Islet of Langerhans (tissue), 1 donor: ENCODE data around the gene GABPB1.

Experiments used
- FAIRE-seq: peaks from one replicate; lab custom pipeline; 2011; peaks lifted over from hg19 to GRCh38; lab: Jason Lieb, UNC

Gene GABPB1

DNA sequence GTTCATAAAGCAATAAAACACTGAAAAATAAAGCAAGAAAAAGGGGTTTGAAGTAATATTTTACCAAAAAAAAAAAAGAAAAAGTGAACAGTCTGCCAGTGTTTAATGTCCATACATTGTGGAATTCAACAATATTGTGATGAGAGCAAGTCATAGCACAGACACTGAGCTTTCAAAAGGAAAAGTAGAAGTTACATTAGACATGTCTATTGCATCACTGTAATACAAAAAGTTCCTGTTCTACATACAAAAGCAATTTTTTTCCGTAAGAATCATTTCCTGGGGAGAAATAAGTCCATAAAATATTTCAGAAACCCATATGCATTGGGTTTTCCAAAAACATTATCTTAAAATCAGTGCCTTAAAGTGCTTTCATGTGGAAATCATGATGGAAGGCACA is 77.6 kb downstream of the GABPB1 start:
- FAIRE-seq = no peak

DNA sequence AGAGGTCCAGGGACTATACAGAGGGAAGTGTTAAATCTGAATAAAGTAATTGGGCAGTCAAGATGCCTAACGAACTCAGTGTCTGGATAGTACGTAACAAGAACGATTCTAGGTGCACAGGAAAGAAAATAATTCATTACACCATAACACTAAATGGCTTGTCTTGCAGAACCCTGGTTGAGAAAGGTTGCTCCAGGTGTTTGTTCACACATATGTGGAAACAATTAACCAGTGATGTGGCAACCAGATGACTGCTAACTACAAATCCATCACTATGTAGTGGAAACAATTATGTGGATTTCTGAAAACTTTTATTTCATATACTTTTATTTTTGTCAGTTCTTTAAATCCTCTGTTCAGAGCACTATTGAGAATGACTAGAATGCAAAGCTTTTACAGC is 79.1 kb downstream of the GABPB1 start:
- FAIRE-seq = no peak

DNA sequence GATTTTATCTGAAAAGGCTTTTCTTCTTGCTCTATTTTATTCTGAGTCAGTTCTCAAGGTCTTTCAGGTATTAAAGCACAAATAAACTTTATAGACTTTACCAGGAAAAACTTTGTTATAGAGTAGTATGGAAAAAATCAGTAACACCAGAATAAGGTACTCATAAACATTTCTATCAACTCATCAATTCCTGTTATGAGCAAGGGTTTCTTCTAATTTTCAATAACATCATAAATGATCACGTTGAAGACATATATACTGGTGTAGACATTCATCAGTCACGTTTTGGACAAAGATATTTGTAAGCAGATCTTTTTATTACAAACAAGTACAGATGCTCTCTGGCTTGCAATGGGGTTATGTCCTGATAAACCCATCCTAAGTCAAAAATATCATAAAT is 79.9 kb downstream of the GABPB1 start:
- no peak for FAIRE-seq

DNA sequence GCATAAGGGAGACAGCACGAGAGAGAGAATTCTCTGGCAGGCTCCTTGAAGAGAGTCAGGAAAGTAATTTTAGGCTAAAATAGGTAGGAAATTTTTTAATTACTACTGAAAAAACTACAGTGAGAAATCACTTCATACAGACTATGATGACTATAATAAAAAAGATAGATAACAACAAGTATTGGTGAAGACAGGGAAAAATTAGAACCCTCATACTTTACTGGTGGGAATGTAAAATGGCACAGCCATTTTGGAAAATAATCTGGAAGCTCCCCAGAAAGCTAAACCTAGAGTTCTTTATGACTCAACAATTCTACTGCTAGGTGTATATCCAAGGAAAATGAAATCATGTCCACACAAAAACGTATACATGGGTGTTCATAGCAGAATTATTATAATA is 87.4 kb downstream of the GABPB1 start:
- FAIRE-seq = no peak

DNA sequence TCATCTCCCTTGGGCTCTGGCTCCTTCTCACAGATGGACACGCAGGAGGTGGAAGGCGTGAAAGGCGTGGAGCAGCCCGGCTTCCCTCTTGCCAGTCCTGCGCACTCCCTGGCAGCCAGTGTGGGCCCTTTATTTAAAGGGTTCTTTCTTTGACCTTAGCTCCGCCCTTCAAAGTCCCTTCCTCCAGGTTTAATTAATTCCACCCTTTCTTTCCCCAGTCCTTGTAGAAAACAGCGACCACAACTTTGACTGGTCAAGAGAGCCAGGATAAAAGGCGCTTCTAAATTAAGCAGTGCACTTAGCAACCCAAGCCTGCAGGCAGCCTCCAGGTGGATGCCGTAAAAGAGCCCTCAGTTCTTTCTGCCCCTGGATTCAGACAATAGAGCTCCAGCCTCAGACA is 89.4 kb downstream of the GABPB1 start, which contains the start of gene HDC:
Gene HDC (minus strand): TSS at position 107 of the 400 bp plus-strand sequence. CDS start 103 bp downstream, at position 4.
- FAIRE-seq = no peak

DNA sequence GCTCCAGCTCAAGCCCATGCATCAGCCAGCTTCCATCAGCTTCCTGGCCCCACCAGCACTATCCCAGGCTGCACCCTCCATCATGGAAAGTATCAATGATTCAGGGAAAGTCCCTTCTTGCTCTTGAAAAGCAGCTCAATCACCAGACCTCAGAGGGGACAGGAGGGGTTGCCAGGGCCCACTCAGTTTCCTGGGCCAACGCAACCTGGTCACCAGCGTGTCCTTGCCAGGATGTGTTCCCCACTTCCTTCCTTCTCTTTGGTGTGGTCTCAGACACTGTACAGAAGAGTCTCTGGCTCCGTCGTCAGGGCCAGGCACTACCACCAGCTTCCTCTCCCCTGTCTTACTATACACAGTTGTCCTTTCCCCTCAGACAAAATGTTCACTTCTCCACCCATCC is 92.5 kb downstream of the GABPB1 start:
- no peak for FAIRE-seq

DNA sequence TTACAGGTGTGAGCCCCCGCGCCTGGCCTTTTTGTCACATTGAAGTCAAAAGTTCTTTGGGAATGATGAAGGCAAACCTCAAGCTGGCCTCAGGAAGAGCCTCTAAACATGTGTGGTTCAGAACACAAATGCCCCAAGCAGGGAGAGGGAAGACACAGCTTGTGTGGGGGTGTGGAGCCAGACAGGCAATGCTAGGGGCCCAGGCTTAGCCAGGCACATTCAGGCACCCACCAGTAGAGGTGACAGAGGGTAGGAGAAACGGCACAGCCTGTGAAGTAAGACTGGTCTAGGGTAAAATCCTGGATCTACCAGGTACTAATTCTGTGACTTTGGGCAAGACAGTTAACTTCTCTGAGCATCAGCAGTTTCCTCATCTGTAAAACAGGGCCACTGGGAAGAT is 93.0 kb downstream of the GABPB1 start:
- no peak for FAIRE-seq

DNA sequence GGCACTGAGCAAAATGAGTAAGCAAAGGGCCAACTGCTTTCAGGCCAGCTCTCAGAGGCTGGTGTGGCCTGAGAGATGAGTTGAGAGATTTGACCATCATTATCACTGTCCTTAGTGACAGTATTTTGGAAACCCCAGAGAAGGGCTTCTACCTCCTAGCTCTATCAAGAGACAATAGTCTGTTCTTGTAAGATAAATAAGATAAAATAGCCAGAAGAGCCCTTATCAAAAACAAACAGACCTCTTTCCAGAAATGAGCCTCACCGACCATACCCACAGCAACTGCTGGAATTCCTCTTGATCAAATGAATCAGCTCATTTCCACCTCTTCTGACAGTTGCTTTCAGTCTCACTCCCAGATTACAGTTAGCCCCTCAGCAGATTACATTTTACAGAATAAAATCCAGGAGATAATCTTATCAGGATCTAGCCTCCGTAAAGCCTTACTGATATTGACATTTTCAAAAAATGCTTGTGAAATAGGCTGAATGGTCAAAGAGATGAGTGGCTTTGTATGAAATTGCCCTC is 94.0 kb downstream of the GABPB1 start:
- no peak for FAIRE-seq

DNA sequence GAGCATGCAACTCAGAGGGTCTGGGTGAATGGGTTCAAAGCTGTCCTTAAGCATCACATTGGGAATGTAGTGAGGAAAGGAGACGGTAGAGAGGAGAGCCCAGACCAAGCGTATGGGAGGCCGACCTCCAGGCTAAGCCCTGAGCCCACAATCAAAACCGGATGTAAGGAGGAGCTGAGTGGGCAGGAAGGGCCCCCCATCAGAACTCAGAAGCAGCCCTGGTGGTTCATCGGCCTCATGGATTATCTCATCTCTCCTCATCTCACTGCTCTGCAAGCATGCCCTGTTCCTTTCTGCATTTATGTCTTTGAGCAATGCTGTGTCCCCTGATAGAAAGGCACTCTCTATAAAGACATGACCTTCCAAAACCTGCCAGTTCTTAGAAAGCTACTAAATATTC is 95.7 kb downstream of the GABPB1 start:
- FAIRE-seq = no peak

DNA sequence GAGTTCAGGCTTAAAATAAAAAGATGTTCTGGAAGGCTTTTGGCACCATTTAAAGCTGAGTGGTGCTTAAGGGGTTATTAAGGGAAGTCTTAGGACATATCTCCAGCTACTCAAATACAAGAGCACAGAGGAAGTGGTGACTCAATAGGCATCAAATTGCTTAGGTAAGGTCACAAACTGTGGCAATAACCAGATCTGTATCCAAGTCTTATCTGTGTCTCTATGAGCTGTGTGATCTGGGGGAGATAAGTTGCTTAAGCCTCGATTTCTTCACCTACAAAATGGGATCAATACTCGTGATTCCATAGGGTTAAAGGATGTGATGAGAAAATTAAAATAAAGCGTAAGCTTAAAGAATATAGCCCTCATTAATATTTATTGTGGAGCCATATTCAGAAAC is 97.1 kb downstream of the GABPB1 start:
- no peak for FAIRE-seq

DNA sequence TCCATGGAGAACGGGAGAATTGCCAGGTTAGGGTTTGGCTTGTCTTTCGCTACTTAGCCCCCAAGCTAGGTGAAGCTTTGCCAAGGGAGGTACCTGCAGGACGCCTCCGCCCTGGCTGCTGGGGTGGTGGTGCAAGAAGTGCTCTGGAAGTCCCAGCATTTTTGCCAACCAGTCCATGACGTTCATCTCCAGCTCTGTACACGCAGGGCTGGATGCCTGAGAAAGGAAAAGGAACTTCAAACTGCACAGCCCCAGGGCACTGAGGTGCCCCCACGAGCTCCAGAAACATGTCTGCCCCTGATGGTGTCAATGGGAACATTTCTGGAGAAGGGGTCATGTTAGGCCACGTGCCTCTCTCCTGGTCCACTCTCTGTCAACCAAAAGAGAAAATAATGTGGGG is 97.7 kb downstream of the GABPB1 start:
- no peak for FAIRE-seq

DNA sequence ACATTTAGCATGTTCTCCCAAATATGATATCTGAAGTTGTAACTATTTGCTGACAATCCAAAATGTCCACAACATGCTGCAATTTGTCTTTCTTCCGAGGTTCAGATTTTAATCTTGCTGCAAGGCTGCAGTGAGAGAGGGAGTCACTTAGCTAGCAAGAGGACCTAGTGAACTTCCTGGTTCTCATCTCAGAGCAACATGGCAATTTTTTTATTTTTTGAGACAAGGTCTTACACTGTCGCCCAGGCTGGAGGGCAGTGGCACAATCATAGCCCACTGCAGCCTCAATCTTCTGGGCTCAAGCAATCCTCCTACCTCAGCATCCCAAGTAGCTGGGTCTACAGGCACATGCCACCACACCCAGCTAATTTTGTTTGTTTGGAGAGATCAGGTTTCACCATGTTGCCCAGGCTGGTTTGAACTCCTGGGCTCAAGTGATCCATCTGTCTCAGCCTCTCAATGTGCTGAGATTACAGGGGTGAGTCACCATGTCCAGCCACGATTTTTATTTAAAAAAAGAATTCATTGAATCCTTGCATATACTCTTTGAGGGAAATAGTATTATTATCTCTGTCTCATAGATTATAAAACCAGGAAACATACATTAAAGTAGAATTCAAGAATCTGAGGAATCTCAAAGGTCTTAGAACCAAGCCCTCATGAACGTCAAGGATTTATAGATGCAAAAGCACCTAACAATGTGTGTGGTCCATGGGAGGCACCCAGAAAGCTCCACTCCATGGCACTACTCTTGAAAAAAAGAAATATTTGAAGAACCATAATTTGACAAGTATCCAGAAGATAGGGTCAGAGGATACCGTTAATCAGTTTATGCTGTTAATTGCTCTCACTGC is 98.6 kb downstream of the GABPB1 start:
- no peak for FAIRE-seq

DNA sequence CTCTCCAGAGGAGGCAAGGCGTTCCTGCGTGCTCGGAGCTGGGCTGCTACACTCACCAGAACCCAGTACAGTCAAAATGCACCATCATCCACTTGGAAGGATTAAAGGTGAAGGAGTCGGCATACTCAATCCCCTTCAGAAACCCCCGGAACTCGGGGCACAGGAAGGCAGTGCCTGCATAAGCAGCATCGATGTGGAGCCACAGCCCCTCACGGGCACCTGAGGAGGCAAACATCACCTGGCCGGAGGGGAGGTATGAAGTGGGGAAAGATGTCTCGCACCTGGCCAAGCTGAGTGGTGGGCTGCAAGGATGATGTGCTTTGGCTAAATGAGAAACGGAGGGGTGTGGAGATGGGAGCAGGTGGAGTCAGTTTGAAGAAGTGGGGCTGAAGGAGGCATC is 102.4 kb downstream of the GABPB1 start:
- FAIRE-seq = no peak

DNA sequence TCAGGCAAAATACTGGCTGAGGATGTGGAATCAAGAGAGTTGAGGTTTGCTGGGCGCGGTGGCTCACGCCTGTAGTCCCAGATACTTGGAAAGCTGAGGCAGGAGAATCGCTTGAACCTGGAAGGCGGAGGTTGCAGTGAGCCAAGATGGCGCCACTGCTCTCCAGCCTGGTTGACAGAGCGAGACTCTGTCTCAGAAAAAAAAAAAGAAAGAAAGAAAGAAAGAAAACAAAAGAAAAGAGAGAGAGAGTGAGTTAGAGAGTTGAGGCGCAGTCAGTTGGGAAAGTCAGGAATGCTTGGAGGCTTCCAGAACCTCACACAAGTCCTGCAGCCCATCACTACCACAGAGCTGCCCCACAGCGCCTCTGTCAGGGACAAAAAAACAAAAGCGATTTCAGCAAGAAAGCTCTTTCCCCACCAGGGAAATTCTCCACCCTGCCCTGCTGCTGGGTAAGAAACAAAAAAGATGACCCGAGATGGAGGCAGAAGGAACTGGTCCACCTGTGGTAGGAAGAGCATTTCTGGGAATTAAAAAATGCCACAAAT is 103.3 kb downstream of the GABPB1 start:
- no peak for FAIRE-seq

DNA sequence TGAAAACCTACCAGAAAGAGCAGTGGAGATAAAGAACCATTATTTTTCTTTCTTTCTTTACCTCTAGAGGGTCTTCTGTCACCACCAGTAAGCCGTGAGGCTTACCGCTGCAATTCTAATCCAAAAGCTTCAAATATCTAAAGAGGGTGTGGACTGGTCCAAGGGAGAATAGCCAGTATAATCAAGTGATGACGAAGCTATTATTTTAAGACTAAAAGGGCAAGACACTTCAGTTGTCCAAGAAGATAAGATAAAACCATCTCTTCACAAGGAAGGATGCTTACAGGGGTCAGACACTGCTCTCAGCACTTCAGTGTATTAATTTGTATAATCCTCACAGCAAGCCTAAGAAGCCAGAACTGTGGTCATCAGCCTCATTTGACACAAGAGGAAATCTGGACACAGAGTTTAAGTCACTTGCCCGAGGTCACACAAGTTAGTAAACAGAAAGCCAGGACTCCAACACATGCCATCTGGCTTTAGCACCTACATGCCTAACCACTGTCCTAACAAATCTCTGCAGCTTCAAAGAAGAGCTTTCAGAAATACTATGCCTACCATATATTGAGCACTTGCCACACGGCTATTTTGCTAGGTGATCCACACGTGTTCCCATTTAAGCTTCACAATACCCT is 104.1 kb downstream of the GABPB1 start:
- no peak for FAIRE-seq

DNA sequence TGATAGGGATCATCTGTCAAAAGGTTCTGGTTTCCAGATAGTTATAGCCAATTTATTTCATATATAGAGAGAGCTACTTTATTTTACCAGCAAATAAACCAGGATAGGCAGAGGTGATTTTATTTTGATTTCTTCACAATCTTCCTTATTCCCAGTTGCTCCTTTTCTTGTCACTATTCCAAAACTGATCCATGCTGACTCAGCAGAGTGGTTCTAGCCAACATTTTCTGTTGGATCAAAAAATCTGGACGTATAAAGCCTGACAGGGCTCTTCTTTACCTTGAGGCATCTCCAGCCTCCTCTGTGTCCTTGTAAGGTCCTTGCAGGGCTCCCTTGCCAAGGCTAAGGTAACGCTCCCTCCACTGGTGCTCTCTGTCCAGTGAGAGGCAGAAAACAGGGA is 105.3 kb downstream of the GABPB1 start:
- FAIRE-seq = no peak

DNA sequence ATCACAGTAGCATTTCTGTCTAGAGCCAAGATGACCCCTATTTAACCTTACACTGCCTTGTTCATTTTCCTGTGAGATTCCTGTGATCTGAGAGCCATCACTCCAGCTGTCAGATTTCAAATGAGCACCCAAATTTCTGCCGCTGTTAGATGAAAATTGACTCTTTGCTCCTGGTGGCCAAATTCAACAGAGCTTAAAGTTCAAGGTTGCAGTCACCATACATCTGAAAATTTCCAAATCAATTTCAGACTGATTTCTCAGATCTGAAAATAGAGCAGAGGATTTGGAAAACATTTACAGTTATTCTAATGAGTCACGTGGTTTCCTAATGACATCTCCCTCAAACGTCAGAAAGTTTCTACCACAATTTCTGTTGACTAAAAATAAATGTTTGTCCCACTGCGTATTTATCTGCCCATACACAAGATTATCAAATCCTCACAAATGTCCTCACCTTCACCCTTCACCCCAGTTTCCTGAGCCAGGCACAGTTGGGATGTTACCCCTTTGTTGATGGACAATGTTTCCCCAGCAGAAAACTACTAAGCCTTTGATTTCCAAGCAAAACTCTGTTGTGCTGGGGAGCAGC is 105.9 kb downstream of the GABPB1 start:
- no peak for FAIRE-seq

DNA sequence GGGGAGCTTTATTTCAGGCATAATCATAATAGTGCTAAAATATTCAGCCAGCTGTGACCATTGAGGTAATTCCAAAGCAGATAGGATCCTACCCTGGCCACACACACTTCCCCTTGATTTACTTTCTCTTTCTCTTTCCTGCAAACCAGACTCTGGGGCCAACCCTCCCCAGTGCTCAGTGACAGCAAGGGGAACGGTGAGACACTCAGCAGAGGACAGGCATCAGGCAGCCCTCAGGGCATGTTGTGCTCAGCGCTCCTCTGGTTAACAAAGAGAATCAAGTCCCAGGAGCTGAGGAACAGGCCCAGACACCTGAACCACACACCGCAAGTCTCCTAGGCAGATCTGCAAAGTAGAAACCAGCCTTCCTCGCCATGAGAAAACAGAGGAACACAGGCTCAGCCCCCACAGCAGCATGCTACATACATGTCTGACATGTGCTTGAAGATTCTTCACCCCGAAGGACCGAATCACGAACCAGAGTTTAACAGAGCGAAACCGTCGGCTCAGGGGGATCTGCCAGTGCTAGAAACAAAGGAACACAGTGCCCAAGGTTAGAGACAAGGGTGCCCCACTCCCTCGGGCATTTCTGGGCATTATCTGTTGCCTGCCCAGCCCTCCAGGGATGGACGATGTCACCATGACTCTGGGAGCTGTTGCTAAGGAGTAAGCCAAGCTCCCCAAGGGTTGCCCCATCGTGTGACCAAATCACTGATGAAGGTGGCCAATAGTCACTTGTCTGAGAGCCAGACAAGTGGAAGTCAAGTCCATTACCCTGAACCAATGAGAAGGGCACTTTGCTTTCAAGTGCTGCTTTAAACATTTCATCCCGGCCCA is 107.0 kb downstream of the GABPB1 start:
- no peak for FAIRE-seq

DNA sequence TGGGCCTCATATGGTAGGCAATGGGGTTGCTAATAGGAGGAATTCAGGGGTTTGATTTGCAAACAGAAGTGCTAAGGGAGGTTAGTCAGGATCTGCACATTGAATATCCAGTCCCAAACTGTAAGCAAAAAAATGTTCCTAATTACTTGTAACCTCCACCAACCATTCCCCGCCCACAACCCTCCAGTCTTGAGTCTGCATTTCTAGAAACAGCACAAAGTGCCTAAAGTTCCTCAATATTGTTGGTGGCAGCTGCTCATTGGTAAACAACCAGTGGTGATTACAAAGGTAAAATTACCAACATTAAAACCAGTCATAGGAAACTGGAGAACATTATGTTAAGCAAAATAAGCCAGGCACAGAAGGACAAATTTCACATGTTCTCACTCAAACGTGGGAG is 108.4 kb downstream of the GABPB1 start:
- no peak for FAIRE-seq

DNA sequence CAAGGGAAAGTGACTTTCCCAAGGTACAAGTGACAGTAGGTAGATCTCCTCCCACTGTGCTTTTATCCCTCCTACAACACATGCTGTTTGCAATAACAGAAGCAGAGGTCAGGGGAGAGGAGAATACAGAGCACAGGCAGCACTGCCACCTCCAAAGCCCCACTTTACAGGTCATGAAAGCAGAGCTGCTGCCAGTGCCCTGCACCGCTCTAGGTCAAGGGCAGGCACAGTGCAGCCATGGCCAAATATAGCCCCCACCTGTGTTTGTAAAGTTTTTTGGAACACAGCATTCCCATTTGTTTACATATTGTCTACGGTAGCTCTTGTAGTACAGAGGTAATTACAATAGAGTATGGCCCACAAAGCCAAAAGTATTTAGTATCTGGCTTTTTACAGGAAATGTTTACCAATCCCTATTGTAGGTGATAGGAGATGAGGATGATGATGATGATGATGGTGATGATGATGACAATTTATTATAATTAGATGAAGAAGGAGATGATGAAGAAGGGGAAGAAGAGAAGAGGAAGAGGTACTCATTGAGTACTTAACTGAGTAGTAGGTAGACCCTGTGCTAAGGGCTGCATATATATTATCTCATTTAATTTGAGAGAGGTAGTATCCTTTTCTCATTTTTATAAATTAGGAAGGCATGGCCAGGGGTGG is 109.9 kb downstream of the GABPB1 start:
- FAIRE-seq = no peak

DNA sequence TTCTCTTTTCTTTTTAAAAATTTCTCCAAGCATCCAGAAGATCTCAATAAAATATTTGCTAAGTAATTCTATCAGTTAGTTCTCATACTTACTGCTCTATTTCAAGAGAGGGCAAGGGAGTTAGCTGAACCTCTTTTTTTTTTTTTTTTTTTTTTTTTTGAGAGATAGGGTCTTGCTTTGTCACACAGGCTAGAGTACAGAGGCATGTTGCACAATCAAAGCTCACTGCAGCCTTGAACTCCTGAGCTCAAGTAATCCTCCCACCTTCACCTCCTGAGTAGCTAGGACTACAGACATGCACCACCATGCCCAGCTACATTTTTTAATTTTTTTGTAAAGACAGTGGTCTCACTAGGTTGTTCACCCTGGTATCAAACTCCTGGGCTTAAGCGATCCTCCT is 110.8 kb downstream of the GABPB1 start:
- no peak for FAIRE-seq
